ENCODE data around the gene PCDH8. TPM values are rescaled to one million over a fixed set of nuclear protein-coding genes. Genes with fewer than 3 reads are reported as not detected.

PCDH8 gene, protein sequence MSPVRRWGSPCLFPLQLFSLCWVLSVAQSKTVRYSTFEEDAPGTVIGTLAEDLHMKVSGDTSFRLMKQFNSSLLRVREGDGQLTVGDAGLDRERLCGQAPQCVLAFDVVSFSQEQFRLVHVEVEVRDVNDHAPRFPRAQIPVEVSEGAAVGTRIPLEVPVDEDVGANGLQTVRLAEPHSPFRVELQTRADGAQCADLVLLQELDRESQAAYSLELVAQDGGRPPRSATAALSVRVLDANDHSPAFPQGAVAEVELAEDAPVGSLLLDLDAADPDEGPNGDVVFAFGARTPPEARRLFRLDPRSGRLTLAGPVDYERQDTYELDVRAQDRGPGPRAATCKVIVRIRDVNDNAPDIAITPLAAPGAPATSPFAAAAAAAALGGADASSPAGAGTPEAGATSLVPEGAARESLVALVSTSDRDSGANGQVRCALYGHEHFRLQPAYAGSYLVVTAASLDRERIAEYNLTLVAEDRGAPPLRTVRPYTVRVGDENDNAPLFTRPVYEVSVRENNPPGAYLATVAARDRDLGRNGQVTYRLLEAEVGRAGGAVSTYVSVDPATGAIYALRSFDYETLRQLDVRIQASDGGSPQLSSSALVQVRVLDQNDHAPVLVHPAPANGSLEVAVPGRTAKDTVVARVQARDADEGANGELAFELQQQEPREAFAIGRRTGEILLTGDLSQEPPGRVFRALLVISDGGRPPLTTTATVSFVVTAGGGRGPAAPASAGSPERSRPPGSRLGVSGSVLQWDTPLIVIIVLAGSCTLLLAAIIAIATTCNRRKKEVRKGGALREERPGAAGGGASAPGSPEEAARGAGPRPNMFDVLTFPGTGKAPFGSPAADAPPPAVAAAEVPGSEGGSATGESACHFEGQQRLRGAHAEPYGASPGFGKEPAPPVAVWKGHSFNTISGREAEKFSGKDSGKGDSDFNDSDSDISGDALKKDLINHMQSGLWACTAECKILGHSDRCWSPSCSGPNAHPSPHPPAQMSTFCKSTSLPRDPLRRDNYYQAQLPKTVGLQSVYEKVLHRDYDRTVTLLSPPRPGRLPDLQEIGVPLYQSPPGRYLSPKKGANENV
- polyA plus RNA-seq (2012; ENCODE audit: insufficient read depth, insufficient read length), result not detected

DNA sequence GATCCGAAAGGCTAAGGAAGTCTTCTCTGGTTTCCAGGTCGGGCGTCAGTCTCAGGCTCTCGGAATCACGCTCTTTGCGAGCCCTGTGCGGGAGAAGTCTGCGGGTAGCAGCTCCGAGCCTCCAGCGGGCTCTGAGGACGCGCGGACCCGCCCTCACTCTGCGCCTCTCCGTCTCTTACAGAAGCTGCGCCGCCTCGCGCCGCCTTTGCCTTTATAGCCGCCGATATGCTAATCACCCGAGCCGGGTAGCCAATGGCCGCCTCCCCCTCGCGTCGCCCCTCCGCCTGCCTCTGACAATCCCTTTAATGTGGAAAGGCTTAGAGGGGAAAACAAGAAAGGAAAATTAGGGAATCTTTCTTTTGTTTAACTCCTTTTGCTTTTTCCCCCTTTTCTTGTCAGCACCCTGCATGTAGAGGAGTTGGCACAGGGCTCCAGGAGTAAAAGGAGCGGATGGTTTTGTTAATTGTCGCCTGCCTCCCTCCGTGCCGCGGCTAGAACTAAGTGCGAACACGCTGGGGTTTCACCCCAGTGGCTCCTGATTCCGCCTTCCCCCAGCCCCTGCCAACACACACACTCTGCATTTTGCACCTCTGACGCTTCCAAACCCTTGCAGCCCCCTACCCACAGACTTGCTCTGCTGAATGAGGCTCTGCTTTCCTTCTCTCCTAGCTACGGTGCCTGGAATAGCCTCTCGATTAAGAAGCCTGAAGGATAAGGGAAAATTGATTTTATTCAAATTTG lies at the start of gene PCDH8:
Gene PCDH8 (minus strand): TSS at position 186 of the 741 bp plus-strand sequence. CDS start 204 bp downstream, outside the sequence.
- no peak within 1 kb of the TSS for H3K4me3 ChIP-seq (ENCODE audit: low read length)
- DNase-seq (ENCODE audit: low read depth, low spot score), result no peak

GRCh38 chr13:52896827-52897659 lies 48.6 kb upstream of the PCDH8 start:
- no peak overlapping the region for H3K4me3 ChIP-seq (ENCODE audit: low read length)
- peak; percentile 6 for DNase-seq (ENCODE audit: low read depth, low spot score)

DNA sequence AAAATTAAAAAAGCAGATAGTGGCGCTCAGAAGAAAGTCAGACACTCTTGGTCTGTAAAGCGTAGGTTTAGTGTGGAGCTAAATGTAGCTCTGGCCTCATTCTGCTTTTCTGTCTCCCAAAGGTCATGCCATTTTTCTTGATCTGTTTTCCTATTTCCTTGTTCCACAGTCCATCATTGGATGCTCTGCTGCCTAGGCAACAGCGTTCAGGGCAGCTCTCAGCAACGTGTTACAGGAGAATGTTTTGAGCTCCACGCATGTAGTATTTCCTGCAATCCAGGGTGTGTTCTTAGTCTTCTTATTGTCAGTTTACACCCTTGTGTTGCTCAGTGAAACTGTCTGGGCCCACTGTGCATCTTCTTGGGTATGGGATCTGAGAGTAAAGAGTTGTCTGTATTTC lies 46.0 kb upstream of the PCDH8 start:
- no peak overlapping the region for H3K4me3 ChIP-seq (ENCODE audit: low read length)
- DNase-seq (ENCODE audit: low read depth, low spot score), result no peak

DNA sequence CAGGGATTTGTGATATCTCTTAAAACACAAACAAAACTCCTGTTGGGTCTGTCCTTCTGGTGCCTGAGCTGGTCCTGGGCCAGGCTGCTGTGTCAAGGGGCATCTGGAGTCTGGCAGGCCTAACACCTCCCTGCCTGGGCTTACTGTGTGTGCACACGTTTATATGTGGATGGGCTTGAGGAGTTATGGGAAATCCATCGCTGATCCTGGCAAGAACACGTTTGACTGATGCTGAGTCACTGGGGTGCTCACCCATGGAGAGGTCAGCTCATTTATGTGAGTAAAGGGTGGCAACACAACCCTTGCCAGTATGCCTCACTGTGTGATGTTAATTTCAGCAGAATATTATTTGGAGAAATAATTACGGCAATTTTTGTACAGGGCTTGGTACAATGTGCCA lies 44.5 kb upstream of the PCDH8 start:
- no peak for DNase-seq (ENCODE audit: low read depth, low spot score)
- no peak overlapping the region for H3K4me3 ChIP-seq (ENCODE audit: low read length)

DNA sequence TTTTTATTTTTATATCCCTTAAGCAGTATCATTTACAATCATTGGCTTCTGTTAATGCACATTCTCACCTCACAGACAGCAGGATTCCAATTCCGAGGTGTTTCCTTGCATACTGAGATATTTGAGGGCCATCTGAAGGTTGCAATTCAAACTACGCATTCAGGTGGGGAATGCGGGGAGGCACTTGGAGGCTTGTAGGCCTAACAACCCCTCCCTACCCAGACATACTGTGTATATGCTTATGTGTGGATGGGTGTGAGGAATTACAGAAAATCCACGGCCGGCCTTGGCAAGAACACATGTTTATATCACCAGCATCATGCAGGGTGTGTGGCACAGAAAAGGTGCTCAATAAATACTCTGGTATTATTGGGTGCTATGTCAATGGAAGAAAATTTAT lies 43.3 kb upstream of the PCDH8 start:
- DNase-seq (ENCODE audit: low read depth, low spot score), result no peak
- no peak overlapping the region for H3K4me3 ChIP-seq (ENCODE audit: low read length)

DNA sequence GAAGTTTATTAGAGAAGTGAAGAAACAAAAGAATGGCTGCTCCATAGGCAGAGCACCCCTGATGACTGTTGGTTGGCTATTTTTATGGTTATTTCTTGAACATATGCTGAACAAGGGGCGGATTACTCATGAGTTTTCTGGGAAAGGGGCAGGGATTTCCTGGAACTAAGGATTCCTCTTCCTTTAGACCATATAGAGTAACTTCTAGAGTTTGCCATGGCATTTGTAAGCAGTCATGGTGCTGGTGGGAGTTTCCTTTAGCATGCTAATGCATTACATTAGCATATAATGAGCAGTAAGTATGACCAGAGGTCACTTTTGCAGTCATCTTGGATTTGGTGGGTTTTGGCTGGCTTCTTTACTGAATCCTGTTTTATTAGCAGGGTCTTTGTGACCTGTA lies 38.7 kb upstream of the PCDH8 start:
- H3K4me3 ChIP-seq (ENCODE audit: low read length), result no peak overlapping the region
- no peak for DNase-seq (ENCODE audit: low read depth, low spot score)

- no peak overlapping the region for H3K4me3 ChIP-seq (ENCODE audit: low read length)
- DNase-seq (ENCODE audit: low read depth, low spot score), result no peak
These were observed 36.7 kb upstream of the PCDH8 start for GRCh38 chr13:52885141-52885540.

DNA sequence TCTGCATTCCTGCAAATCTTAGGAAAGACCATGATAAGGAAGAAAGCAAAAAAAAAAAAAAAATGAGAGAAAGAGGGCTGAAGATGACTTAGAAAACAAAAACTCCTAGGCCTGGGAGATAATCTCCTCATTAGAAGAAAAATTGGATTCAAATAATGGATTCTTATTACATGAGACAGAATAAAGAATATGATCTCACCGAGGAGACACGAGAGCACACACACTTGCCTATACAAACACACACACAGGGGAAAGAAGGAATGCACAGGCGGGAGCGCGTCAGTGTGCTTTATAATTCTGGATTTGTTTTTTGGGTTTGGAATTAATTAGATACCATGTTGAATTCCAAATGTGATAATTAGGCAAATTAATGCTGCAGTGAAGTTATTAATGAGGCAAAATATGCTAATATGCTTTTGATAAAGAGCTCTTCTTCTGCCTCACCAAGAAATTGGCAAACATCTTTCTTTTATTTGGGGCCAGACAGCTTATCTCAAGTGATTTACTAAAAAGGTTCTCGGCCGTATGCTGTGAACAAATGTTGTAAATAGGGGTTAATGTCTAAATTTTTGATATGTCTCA lies 36.1 kb upstream of the PCDH8 start:
- DNase-seq (ENCODE audit: low read depth, low spot score), result no peak
- H3K4me3 ChIP-seq (ENCODE audit: low read length), result no peak overlapping the region

- DNase-seq (ENCODE audit: low read depth, low spot score), result no peak
These were observed 34.3 kb upstream of the PCDH8 start for GRCh38 chr13:52882785-52883184.

DNA sequence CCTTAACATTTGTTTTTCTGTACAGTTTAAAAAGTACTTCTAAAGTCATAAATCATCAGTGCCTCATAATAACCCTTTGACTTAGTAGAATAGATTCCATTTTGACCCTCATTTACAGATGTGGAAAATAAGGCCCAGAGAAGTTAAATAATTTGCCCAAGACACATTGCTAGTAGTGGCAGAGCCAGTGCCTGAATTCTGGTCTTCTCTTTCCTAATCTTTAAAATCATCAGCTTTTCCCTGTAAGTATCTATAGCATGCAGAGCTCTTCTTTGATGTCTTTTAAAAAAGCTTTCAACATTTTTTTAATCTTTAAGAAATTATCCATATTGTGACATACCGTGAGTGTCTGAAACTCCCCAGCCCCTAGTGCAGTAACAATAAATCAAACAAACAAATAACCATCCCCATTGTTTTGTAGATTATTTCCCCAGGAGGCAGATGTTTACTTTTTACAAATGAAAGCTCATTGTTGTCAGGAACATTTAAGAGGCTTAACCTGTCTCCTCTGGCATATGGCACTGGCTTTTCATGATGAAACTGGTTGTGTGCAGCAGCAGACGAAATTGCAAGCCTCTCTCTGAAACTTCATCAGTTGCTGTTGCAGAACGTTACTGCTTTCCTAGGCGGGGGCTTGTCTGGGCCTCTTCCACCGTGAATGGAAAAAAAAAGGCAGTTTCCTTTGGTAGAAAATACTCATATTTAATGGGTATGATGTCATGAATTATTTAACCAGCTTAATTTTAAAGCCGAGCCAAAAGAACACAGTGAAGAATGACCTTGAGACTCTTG lies 31.7 kb upstream of the PCDH8 start:
- DNase-seq (ENCODE audit: low read depth, low spot score), result no peak
- H3K4me3 ChIP-seq (ENCODE audit: low read length), result no peak overlapping the region

More at GRCh38 chr13:52882785-52883184, 34.3 kb upstream of the PCDH8 start:
- no peak overlapping the region for H3K4me3 ChIP-seq (ENCODE audit: low read length)

GRCh38 chr13:52878831-52879230 lies 30.4 kb upstream of the PCDH8 start:
- DNase-seq (ENCODE audit: low read depth, low spot score), result no peak
- no peak overlapping the region for H3K4me3 ChIP-seq (ENCODE audit: low read length)

DNA sequence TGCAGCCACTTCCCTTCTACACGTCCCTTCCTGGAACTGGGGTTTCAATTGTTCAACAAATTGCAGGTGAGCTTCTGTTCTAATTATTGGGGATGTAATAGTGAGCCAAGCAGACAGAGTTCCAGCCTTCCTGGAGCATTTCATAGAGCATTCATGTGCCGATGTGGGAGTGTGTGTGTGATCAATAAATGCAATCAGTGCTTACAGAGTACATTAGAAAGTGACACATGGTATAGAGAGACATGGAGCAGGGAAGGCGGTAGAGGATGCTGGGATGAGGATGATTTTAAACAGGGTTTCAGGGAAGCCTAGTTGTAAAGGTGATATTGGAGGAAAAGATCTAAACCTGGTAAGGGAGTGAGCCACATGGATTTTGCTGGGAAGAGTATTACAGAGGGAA lies 21.7 kb upstream of the PCDH8 start:
- no peak overlapping the region for H3K4me3 ChIP-seq (ENCODE audit: low read length)
- no peak for DNase-seq (ENCODE audit: low read depth, low spot score)

DNA sequence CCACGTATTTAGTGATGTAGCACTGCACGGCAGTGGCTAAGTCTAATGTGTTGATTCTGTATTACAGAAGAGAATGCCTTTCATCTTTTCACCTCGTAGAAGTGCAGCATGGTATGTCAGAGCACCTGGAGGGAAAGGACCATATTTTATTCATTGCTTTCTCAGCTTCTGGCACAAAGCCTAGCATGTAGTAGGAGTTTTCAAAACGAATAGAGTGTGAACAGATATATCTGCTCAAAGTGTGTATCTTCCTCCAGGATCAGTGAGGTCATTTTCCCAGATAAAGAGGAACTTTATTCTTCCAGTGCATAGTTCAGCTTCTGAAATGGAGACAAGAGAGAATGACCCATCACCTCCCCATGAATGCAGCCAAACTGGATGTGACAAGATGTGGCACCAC lies 21.2 kb upstream of the PCDH8 start:
- H3K4me3 ChIP-seq (ENCODE audit: low read length), result no peak overlapping the region
- no peak for DNase-seq (ENCODE audit: low read depth, low spot score)

DNA sequence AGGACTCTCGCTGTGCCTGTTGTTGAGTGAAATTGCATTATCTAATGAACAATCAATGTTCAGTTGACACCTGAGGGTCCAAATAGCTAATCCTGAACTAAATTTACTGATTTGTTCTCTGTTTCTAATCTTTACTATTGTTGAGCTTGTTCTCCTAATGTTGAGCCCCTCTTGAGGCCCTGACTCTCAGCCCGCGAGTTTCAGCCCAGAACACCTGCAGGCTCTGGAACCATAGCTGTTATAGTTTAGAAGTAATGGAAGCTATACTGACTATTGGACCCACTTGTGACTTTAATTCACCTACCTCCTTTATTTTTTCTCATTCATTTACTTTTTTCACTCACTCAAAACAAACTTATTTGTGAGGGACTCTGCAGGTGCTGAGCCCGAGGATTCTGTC lies 20.6 kb upstream of the PCDH8 start:
- DNase-seq (ENCODE audit: low read depth, low spot score), result no peak
- no peak overlapping the region for H3K4me3 ChIP-seq (ENCODE audit: low read length)

DNA sequence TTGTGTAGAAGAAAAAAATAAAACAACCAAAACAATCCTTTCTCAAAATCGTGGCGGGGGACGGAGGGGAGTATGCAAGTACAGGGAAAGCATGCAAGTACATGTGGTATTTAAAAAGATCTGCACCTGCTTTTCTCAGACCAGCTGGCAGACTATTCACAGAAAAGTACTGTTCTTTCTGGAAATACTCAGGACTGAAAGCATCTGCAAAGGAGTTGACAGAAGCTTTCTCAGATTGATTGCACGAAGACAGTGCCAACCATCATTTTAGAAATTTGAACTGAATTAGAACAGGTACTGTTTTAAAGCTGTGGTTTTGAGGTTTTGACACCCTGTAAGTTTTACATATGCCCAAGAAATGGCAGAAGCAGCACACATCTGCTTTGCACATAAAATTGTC lies 19.8 kb upstream of the PCDH8 start:
- peak; percentile 18 for DNase-seq (ENCODE audit: low read depth, low spot score)
- no peak overlapping the region for H3K4me3 ChIP-seq (ENCODE audit: low read length)

GRCh38 chr13:52864941-52865340 lies 16.5 kb upstream of the PCDH8 start:
- no peak for DNase-seq (ENCODE audit: low read depth, low spot score)
- H3K4me3 ChIP-seq (ENCODE audit: low read length), result no peak overlapping the region
